ENCODE results near the gene TNFRSF25. TPM values are rescaled to one million over a fixed set of nuclear protein-coding genes. Genes with fewer than 3 reads are reported as not detected.

TNFRSF25 gene
- total RNA-seq, 1 donor from 2014 or later: 20.5 TPM

- TF ChIP-seq CTCF (IDR thresholded peaks at IDR 0.05; ENCODE audit: insufficient read depth, low read length, severe bottlenecking): peak; percentile 51
- Histone ChIP-seq H3K27me3 (ENCODE audit: control insufficient read depth, insufficient read depth, low read length) (no peaks in the 10 kb centered on the region), H3K4me3 (ENCODE audit: low read depth, low read length) (no peak overlapping the region), H3K36me3 (ENCODE audit: control insufficient read depth, insufficient read depth, low read length) (peaks cover 62% of the 10 kb centered on the region)
- no peak for DNase-seq (ENCODE audit: low read depth)
- FAIRE-seq: no peak
Observed at GRCh38 chr1:6472391-6472790, 6.4 kb upstream of the TNFRSF25 start.

DNA sequence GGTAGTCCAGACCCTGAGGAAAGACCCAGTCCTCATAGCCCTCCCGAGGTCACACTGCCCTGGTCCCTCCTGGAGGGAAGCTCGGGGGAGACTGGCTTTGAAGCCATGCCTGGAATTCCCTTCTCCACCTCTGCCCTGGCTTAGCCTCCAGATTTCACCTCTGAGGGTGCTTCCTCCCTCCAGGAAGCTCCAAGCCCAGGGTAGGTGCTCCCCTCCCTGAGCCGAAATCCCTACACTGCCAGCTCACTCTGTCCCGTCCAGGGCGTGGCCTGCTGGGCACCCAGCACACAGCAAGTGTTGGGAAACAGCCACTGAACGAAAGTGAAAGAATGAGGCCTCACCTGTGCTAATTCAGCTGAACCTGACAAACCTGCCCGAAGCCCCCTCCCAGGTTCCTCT, 6.0 kb upstream of the TNFRSF25 start:
- no peak for TF ChIP-seq CTCF (IDR thresholded peaks at IDR 0.05; ENCODE audit: insufficient read depth, low read length, severe bottlenecking)
- Histone ChIP-seq H3K36me3 (ENCODE audit: control insufficient read depth, insufficient read depth, low read length) (peaks cover 65% of the 10 kb centered on the region), H3K27me3 (ENCODE audit: control insufficient read depth, insufficient read depth, low read length) (no peaks in the 10 kb centered on the region), H3K4me3 (ENCODE audit: low read depth, low read length) (no peak overlapping the region)
- FAIRE-seq: peak; percentile 73
- DNase-seq (ENCODE audit: low read depth): peak; percentile 81

GRCh38 chr1:6471086-6471969, 5.4 kb upstream of the TNFRSF25 start:
- TF ChIP-seq CTCF (IDR thresholded peaks at IDR 0.05; ENCODE audit: insufficient read depth, low read length, severe bottlenecking): no peak
- no peak overlapping the region for H3K4me3 ChIP-seq (ENCODE audit: low read depth, low read length)
- no peak for FAIRE-seq
- H3K36me3 ChIP-seq (ENCODE audit: control insufficient read depth, insufficient read depth, low read length): peaks cover 64% of the 10 kb centered on the region
- DNase-seq (ENCODE audit: low read depth): peak; percentile 23
- no peaks in the 10 kb centered on the region for H3K27me3 ChIP-seq (ENCODE audit: control insufficient read depth, insufficient read depth, low read length)

- DNase-seq (ENCODE audit: low read depth) (no peak), FAIRE-seq (no peak)
- TF ChIP-seq CTCF (IDR thresholded peaks at IDR 0.05; ENCODE audit: insufficient read depth, low read length, severe bottlenecking): no peak
- Histone ChIP-seq H3K27me3 (ENCODE audit: control insufficient read depth, insufficient read depth, low read length) (no peaks in the 10 kb centered on the region), H3K4me3 (ENCODE audit: low read depth, low read length) (no peak overlapping the region), H3K36me3 (ENCODE audit: control insufficient read depth, insufficient read depth, low read length) (peaks cover 66% of the 10 kb centered on the region)
Observed at GRCh38 chr1:6470132-6471085, 4.4 kb upstream of the TNFRSF25 start.

GRCh38 chr1:6468729-6469461, 2.9 kb upstream of the TNFRSF25 start:
- no peaks in the 10 kb centered on the region for H3K27me3 ChIP-seq (ENCODE audit: control insufficient read depth, insufficient read depth, low read length)
- no peak overlapping the region for H3K4me3 ChIP-seq (ENCODE audit: low read depth, low read length)
- no peak for TF ChIP-seq CTCF (IDR thresholded peaks at IDR 0.05; ENCODE audit: insufficient read depth, low read length, severe bottlenecking)
- DNase-seq (ENCODE audit: low read depth): no peak
- no peak for FAIRE-seq
- peaks cover 62% of the 10 kb centered on the region for H3K36me3 ChIP-seq (ENCODE audit: control insufficient read depth, insufficient read depth, low read length)
